GM18951 (cell line): ENCODE data around the gene PTPN7.
"Not testable (repeated sequence)": the region's sequence is repeated elsewhere in the genome, so short reads cannot be mapped to it uniquely, and the experiment has no call there.

ENCODE experiments used
- POLR2A ChIP-seq: IDR thresholded peaks from 4 replicates; pipeline ENCODE4 v1.6.1; 2011; ENCODE audit warnings: mild to moderate bottlenecking; ENCODE audit not compliant: insufficient read length, insufficient read depth; ENCODE audit errors: extremely low read depth
- in situ Hi-C: fragments of 300-500 bp; cut with MboI; formaldehyde crosslinking; loops from one replicate; pipeline ENCODE4 v1.12.0; 2022; ENCODE audit warnings: low sequenced_read_pairs, mixed read lengths, inconsistent platforms; ENCODE audit not compliant: unreplicated experiment

Gene PTPN7

GRCh38 chr1:202122639-202123335, 37.6 kb downstream of the PTPN7 start, which contains the start of gene GPR37L1:
Gene GPR37L1, plus strand, starts transcription at chr1:202122917. Its CDS starts 47 bp downstream, at chr1:202122964.
- TF ChIP-seq POLR2A, result no peak
- in situ Hi-C loops, result loop anchor here (10.0 kb wide), 1 partner anchor 228 kb away; no protein-coding TSS in a partner anchor

- TF ChIP-seq POLR2A, result no peak
- in situ Hi-C loops, result loop anchor here (10.0 kb wide), 1 partner anchor 226 kb away; no protein-coding TSS in a partner anchor
Observed at GRCh38 chr1:202121006-202121405, 39.4 kb downstream of the PTPN7 start.

GRCh38 chr1:202117898-202118371, 42.5 kb downstream of the PTPN7 start:
- in situ Hi-C loops, result loop anchor here (5.0 kb wide), 1 partner anchor 111 kb away; no protein-coding TSS in a partner anchor
- TF ChIP-seq POLR2A, result no peak

- TF ChIP-seq POLR2A, result no peak
- in situ Hi-C loops, result loop anchor here (5.0 kb wide), 1 partner anchor 109 kb away; no protein-coding TSS in a partner anchor
Observed at GRCh38 chr1:202116287-202116686, 44.1 kb downstream of the PTPN7 start.

GRCh38 chr1:202113690-202114300, 46.6 kb downstream of the PTPN7 start:
- TF ChIP-seq POLR2A, result no peak
- in situ Hi-C loops, result no loop called here

- in situ Hi-C loops, result no loop called here
- TF ChIP-seq POLR2A, result no peak
Observed at GRCh38 chr1:202112859-202113689, 47.3 kb downstream of the PTPN7 start.

- in situ Hi-C loops, result not testable (repeated sequence)
Observed at GRCh38 chr1:202111589-202111988, 48.8 kb downstream of the PTPN7 start.

GRCh38 chr1:202110977-202111376, 49.4 kb downstream of the PTPN7 start:
- no peak for TF ChIP-seq POLR2A
- in situ Hi-C loops, result no loop called here

- in situ Hi-C loops, result no loop called here
- TF ChIP-seq POLR2A, result no peak
Observed at GRCh38 chr1:202107801-202108731, 52.3 kb downstream of the PTPN7 start.

GRCh38 chr1:202107321-202107761, 53.1 kb downstream of the PTPN7 start:
- no peak for TF ChIP-seq POLR2A
- in situ Hi-C loops, result no loop called here

GRCh38 chr1:202106340-202107254, 53.8 kb downstream of the PTPN7 start:
- in situ Hi-C loops, result no loop called here
- TF ChIP-seq POLR2A, result no peak
